Measurements from ENCODE around the gene PBRM1.

GRCh38 chr3:52704611-52705437 lies 19.1 kb upstream of the PBRM1 start:
- no peak for TF ChIP-seq CTCF (IDR thresholded peaks at IDR 0.05)
- no peak for TF ChIP-seq POLR2A (IDR thresholded peaks at IDR 0.05)
